Neutrophil (primary cell): ENCODE data around the gene EDAR.

Experiments
- H3K27ac ChIP-seq: fragments of 200-600 bp; sonication (generic); 2 replicates; pipeline ENCODE4 v1.5.1; 2016; ENCODE audit warnings: mild to moderate bottlenecking, moderate library complexity
- H3K27me3 ChIP-seq: fragments of 200-600 bp; sonication (generic); 2 replicates; pipeline ENCODE4 v1.6.0; 2016; ENCODE audit warnings: mild to moderate bottlenecking
- H3K36me3 ChIP-seq: fragments of 200-600 bp; sonication (generic); 2 replicates; pipeline ENCODE4 v1.5.1; 2017
- H3K4me1 ChIP-seq, 2 experiments: fragments of 200-600 bp in 1 of 2; sonication (generic) in 1 of 2; 1 replicate in 1 of 2; 2 replicates in 1 of 2; pipeline versions ENCODE4 v1.5.1 to v1.6.1; 2013 to 2016; ENCODE audit warnings: low read depth in 1 of 2, low read length in 1 of 2, mild to moderate bottlenecking in 1 of 2, moderate library complexity in 1 of 2; ENCODE audit not compliant: control insufficient read depth in 1 of 2, insufficient read depth in 1 of 2
- H3K4me3 ChIP-seq, 2 experiments: fragments of 200-600 bp in 1 of 2; sonication (generic) in 1 of 2; 1 replicate in 1 of 2; 2 replicates in 1 of 2; pipeline ENCODE4 v1.5.1; 2013 to 2016; ENCODE audit warnings: low read depth in 1 of 2, low read length in 1 of 2, mild to moderate bottlenecking in 1 of 2, moderate library complexity in 1 of 2
- H3K9me3 ChIP-seq: fragments of 200-600 bp; sonication (generic); 2 replicates; pipeline ENCODE4 v1.5.1; 2016
- CTCF ChIP-seq: fragments of 200-600 bp; sonication (generic); IDR thresholded peaks from 2 replicates; pipeline ENCODE4 v1.5.1; 2016; ENCODE audit warnings: antibody characterized with exemption

Gene EDAR

GRCh38 chr2:108855194-108855593 lies 133.8 kb downstream of the EDAR start:
- Histone ChIP-seq H3K9me3 (no peaks in the 10 kb centered on the region), H3K4me3 (no peak overlapping the region), H3K27ac (no peak overlapping the region), H3K36me3 (no peaks in the 10 kb centered on the region), H3K27me3 (no peaks in the 10 kb centered on the region), H3K4me1 (no peaks in the 10 kb centered on the region)
- no peak for TF ChIP-seq CTCF

GRCh38 chr2:108854484-108854883 lies 134.5 kb downstream of the EDAR start:
- H3K27me3 ChIP-seq: no peaks in the 10 kb centered on the region
- TF ChIP-seq CTCF: no peak

GRCh38 chr2:108853421-108853820 lies 135.6 kb downstream of the EDAR start:
- H3K36me3 ChIP-seq: no peaks in the 10 kb centered on the region
- H3K9me3 ChIP-seq: no peaks in the 10 kb centered on the region
- no peaks in the 10 kb centered on the region for H3K4me1 ChIP-seq
- no peaks in the 10 kb centered on the region for H3K27me3 ChIP-seq
- H3K4me3 ChIP-seq: no peak overlapping the region
- H3K27ac ChIP-seq: no peak overlapping the region
- TF ChIP-seq CTCF: no peak

More at GRCh38 chr2:108854484-108854883, 134.5 kb downstream of the EDAR start:
- Histone ChIP-seq H3K4me1 (no peaks in the 10 kb centered on the region), H3K9me3 (no peaks in the 10 kb centered on the region), H3K4me3 (no peak overlapping the region), H3K36me3 (no peaks in the 10 kb centered on the region), H3K27ac (no peak overlapping the region)

- Histone ChIP-seq H3K4me3 (no peak overlapping the region), H3K27ac (no peak overlapping the region), H3K9me3 (no peaks in the 10 kb centered on the region), H3K27me3 (no peaks in the 10 kb centered on the region), H3K4me1 (no peaks in the 10 kb centered on the region), H3K36me3 (no peaks in the 10 kb centered on the region)
- no peak for TF ChIP-seq CTCF
Measured at GRCh38 chr2:108852375-108852774, 136.6 kb downstream of the EDAR start.

- Histone ChIP-seq H3K27me3 (no peaks in the 10 kb centered on the region), H3K4me3 (no peak overlapping the region), H3K4me1 (no peaks in the 10 kb centered on the region), H3K36me3 (no peaks in the 10 kb centered on the region), H3K9me3 (no peaks in the 10 kb centered on the region), H3K27ac (no peak overlapping the region)
- TF ChIP-seq CTCF: no peak
Measured at GRCh38 chr2:108847000-108847399, 142.0 kb downstream of the EDAR start.

GRCh38 chr2:108845923-108846322 lies 143.1 kb downstream of the EDAR start:
- Histone ChIP-seq H3K4me1 (no peaks in the 10 kb centered on the region), H3K27me3 (no peaks in the 10 kb centered on the region), H3K27ac (no peak overlapping the region), H3K4me3 (no peak overlapping the region), H3K36me3 (no peaks in the 10 kb centered on the region), H3K9me3 (no peaks in the 10 kb centered on the region)
- TF ChIP-seq CTCF: no peak
